Right lobe of liver (tissue), 6 donors: ENCODE data around the gene KRT16. TPM values are rescaled to one million over a fixed set of nuclear protein-coding genes. Genes with fewer than 3 reads are reported as not detected.

Experiments used
- ATAC-seq, 4 donors: fragments of 200-7000 bp; cut with Tn5 transposase; one replicate each; pipeline ENCODE4 v1.9.1; 2020; ENCODE audit warnings: mild to moderate bottlenecking in 4 of 4, moderate library complexity in 4 of 4
- DNase-seq, 3 donors: peaks; one replicate each; pipeline ENCODE4 v3.0.0-alpha.2; 2020
- H3K27ac ChIP-seq, 3 donors: fragments of 200-600 bp; one replicate each; pipeline ENCODE4 v1.8.0; 2022
- H3K27me3 ChIP-seq, 2 donors: fragments of 200-600 bp; one replicate each; pipeline ENCODE4 v1.8.0; 2022
- H3K36me3 ChIP-seq, 4 donors: fragments of 200-600 bp; sonication (generic) in 1 of 4; one replicate each; pipeline versions ENCODE4 v1.5.1 to v1.8.0; 2017 to 2022; ENCODE audit warnings: control low read depth in 1 of 4
- H3K4me1 ChIP-seq, 4 donors: fragments of 200-600 bp; sonication (generic) in 1 of 4; one replicate each; pipeline versions ENCODE4 v1.5.1 to v1.8.0; 2017 to 2022; ENCODE audit warnings: control low read depth in 1 of 4
- H3K4me3 ChIP-seq, 3 donors: fragments of 200-600 bp; one replicate each; pipeline ENCODE4 v1.8.0; 2022
- H3K9me3 ChIP-seq, 4 donors: fragments of 200-600 bp; sonication (generic) in 1 of 4; one replicate each; pipeline versions ENCODE4 v1.5.1 to v1.8.0; 2017 to 2022; ENCODE audit warnings: control low read depth in 1 of 4
- POLR2A ChIP-seq: fragments of 450-650 bp; IDR thresholded peaks from one replicate; pipeline ENCODE4 v1.6.1; 2017; ENCODE audit warnings: antibody characterized with exemption, mild to moderate bottlenecking
- WGBS: methylation state at CpG from one replicate; pipeline ENCODE4 v1.1.6; 2018; ENCODE audit warnings: low coverage, low lambda C conversion rate; ENCODE audit not compliant: insufficient coverage; ENCODE audit errors: missing lambda C conversion rate; 5-methylcytosine and 5-hydroxymethylcytosine counted together
- intact Hi-C, 2 donors: fragments of 100-400 bp; cut with DNase I; formaldehyde crosslinking; loops; one replicate each; pipeline versions ENCODE4 v1.11.2 to v1.14.1; 2022
- total RNA-seq, 6 experiments: library from RNA; depleted of rRNA in 2 of 6; stranded (reverse); fragments of >200 nt in 2 of 6; fragmentation: NEBNext Ultra II Directional in 3 of 6; extraction: Animal tissue kit (Norgen Biotek cat#: 25700) in 3 of 6; gene quantifications; one replicate each; pipeline versions ENCODE4 v1.1.0 to v1.2.4, GENCODE V29; 2016 to 2023
- TF ChIP-seq, protein P1 (sequence below), 4 donors: fragments of 200-600 bp in 3 of 4; fragments of 450-650 bp in 1 of 4; IDR thresholded peaks; one replicate each; pipeline versions ENCODE4 v1.5.1 to v1.8.0; 2016 to 2022; ENCODE audit warnings: antibody characterized with exemption in 4 of 4, mild to moderate bottlenecking in 2 of 4
- donor health status: DM: no; HTN: yes; CAD: no.
- donor health status: DM: no; HTN: no; CAD: no.
- donor health status: DM: no; HTN: no; CAD: no.
- donor health status: DM: no; HTN: yes; CAD: no.
- donor health status: DM: no; HTN: yes; CAD: no.

The KRT16 gene
- total RNA-seq, 6 experiments from 2014 or later = not detected

DNA sequence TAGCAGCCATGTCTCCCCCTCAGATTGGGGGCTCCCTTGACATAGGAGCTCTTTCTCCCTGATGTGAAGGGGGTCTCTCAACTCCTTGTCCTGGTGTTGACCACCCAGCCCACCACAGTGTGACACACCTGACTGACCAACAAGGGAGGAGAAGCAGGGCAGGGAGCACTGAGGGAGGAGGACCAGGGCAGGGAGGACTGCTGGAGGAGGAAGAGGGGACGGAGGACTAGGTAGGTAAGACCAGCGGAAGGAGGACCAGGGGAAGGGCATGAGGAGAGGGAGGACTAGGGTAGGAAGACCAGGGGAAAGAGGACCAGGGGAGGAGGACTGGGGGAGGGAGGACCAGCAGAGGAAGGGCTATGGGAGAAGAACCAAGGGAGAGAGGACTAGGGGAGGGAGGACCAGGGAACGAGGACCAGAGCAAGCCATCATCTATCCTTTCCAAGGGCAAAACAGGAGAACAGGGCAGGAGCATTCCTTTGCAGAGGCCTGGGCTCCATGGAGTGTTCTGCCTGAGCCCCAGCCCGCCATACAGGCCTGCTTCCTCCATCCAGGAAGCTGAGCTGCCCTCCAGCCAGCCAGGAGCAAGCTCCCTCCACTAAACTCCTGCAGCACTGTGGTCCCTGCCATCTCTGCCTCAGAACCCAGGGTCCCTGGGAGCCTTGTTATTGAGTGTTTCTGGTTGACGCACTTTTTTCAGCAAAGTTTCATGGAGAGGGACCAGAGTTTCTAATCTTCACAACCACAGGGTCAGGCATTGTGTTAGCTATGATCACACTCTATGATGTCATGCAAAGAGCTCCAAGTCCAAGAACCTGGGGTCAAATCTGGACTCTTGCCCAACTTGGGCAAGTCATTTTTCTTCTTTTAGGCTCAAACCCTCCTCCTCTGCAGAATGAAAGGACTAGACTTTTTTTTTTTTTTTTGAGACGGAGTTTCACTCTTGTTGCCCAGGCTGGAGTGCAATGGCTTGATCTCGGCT, 27.2 kb upstream of the KRT16 start:
- WGBS = 79% methylated on average over 5 of the region's 7 CpGs
- no peaks in the 10 kb centered on the region for H3K4me1 ChIP-seq
- no peaks in the 10 kb centered on the region for H3K9me3 ChIP-seq
- H3K27me3 ChIP-seq = no peaks in the 10 kb centered on the region
- no peak for DNase-seq
- H3K27ac ChIP-seq = no peak overlapping the region
- no peaks in the 10 kb centered on the region for H3K36me3 ChIP-seq
- intact Hi-C loops = no loop called here
- no peak for ATAC-seq
- TF ChIP-seq, protein P1, sequence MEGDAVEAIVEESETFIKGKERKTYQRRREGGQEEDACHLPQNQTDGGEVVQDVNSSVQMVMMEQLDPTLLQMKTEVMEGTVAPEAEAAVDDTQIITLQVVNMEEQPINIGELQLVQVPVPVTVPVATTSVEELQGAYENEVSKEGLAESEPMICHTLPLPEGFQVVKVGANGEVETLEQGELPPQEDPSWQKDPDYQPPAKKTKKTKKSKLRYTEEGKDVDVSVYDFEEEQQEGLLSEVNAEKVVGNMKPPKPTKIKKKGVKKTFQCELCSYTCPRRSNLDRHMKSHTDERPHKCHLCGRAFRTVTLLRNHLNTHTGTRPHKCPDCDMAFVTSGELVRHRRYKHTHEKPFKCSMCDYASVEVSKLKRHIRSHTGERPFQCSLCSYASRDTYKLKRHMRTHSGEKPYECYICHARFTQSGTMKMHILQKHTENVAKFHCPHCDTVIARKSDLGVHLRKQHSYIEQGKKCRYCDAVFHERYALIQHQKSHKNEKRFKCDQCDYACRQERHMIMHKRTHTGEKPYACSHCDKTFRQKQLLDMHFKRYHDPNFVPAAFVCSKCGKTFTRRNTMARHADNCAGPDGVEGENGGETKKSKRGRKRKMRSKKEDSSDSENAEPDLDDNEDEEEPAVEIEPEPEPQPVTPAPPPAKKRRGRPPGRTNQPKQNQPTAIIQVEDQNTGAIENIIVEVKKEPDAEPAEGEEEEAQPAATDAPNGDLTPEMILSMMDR (IDR thresholded peaks at IDR 0.05) = no peak
- no peak for TF ChIP-seq POLR2A
- H3K4me3 ChIP-seq = no peak overlapping the region

DNA sequence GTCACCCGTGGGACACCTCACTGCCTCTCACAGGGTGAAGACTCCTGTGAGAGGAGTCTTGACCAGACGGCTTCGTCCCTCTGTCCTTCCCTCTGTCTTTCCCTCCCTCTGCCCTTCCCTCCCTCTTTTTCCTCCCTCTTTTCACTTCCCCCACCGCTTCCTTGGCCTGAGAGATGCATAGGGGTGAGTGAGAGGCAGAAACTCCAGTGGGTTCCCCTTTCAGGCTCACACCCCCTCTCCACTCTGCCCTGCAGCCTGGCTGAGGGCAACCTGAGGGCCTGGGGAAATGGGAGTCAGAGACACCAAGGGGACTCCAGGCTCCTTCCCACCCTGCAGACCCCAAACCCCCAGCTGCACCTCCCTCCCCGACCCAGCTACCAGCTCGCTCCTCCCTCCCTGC, 26.4 kb upstream of the KRT16 start:
- H3K4me3 ChIP-seq = no peak overlapping the region
- no peaks in the 10 kb centered on the region for H3K36me3 ChIP-seq
- WGBS = 70% methylated on average over 2 of the region's 6 CpGs
- peak in 3 of 4 donors; percentile 25 to 30 (median 26) for ATAC-seq
- intact Hi-C loops = no loop called here
- DNase-seq = no peak
- no peaks in the 10 kb centered on the region for H3K27me3 ChIP-seq
- TF ChIP-seq, protein P1 (IDR thresholded peaks at IDR 0.05) = no peak
- TF ChIP-seq POLR2A = no peak
- H3K9me3 ChIP-seq = no peaks in the 10 kb centered on the region
- no peaks in the 10 kb centered on the region for H3K4me1 ChIP-seq
- no peak overlapping the region for H3K27ac ChIP-seq

DNA sequence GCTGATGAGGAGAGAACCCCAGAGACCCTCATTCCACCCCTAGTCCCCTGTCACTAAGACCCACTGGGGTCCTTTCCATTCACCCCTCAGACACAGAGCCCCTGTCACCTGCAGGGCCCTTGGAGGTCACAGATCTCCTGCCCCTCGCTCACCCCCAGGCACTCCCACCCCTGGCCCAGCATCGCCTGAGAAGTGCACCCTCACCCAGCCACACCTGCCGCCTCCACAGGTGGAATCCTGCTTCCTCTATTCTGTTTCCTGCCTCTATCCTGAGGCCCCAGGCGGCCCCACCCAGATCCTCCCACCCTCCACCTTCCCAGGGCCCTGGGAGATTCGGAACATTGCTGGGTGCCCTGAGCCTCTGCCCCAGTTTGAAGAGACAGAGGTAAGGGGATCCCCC, 25.6 kb upstream of the KRT16 start:
- DNase-seq = no peak
- TF ChIP-seq, protein P1 (IDR thresholded peaks at IDR 0.05) = no peak
- TF ChIP-seq POLR2A = no peak
- intact Hi-C loops = no loop called here
- no peaks in the 10 kb centered on the region for H3K27me3 ChIP-seq
- ATAC-seq = no peak
- no peak overlapping the region for H3K27ac ChIP-seq
- H3K4me1 ChIP-seq = no peaks in the 10 kb centered on the region
- H3K9me3 ChIP-seq = no peaks in the 10 kb centered on the region
- no peak overlapping the region for H3K4me3 ChIP-seq
- 86% methylated on average over 3 of the region's 5 CpGs for WGBS
- H3K36me3 ChIP-seq = no peaks in the 10 kb centered on the region

DNA sequence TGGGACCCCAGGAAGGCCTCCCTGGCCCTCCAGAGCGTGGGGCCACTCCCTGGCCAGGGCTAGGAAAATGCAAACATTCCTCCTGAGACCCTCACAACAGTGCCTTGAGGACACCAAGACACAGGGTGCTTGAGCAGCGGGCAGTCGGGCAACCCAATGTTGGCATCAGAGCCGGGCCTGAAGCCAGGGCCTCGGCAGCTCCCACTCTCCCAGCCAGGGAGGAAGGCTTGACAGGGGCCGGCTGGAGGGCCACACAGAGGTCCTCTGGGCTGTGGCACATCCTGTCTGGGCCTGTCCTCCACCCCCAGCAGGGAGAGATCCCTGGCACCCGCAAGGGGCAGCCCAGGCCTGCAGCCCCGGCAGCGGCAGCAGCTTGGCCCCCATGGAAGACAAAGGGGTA, 24.1 kb upstream of the KRT16 start:
- no CpG with 5 or more reads among the region's 9 CpGs for WGBS
- Histone ChIP-seq H3K4me3 (no peak overlapping the region), H3K4me1 (no peaks in the 10 kb centered on the region), H3K9me3 (no peaks in the 10 kb centered on the region), H3K36me3 (no peaks in the 10 kb centered on the region), H3K27me3 (no peaks in the 10 kb centered on the region), H3K27ac (no peak overlapping the region)
- TF ChIP-seq, protein P1 (IDR thresholded peaks at IDR 0.05) = no peak
- ATAC-seq = no peak
- no peak for DNase-seq
- intact Hi-C loops = no loop called here
